H9 (cell line): ENCODE results near the gene CATSPERE. TPM values are rescaled to one million over a fixed set of nuclear protein-coding genes. Genes with fewer than 3 reads are reported as not detected.

Experiments used
- DNase-seq: peaks from one replicate; pipeline ENCODE4 v3.0.0-alpha.2; 2017
- H2AFZ ChIP-seq: one replicate; pipeline ENCODE4 v1.6.1; 2013; ENCODE audit warnings: mild to moderate bottlenecking, low read length, control low read depth, moderate library complexity
- H2AK5ac ChIP-seq: 2 replicates; pipeline ENCODE4 v1.6.1; 2013; ENCODE audit warnings: low read length, control low read depth, mixed read lengths; ENCODE audit not compliant: insufficient read length
- H2BK120ac ChIP-seq: one replicate; pipeline ENCODE4 v1.6.1; 2013; ENCODE audit warnings: low read depth, mild to moderate bottlenecking, low read length, control low read depth, inconsistent platforms; ENCODE audit not compliant: poor library complexity, severe bottlenecking
- H2BK12ac ChIP-seq: 2 replicates; pipeline ENCODE4 v1.6.1; 2013; ENCODE audit warnings: low read length, control low read depth, mixed read lengths, low read depth; ENCODE audit not compliant: insufficient read length
- H2BK15ac ChIP-seq: 2 replicates; pipeline ENCODE4 v1.6.1; 2013; ENCODE audit warnings: low read depth, low read length, control low read depth
- H2BK20ac ChIP-seq: one replicate; pipeline ENCODE4 v1.6.1; 2013; ENCODE audit warnings: low read depth, mild to moderate bottlenecking, low read length, control low read depth, inconsistent platforms; ENCODE audit not compliant: poor library complexity, severe bottlenecking
- H2BK5ac ChIP-seq: 2 replicates; pipeline ENCODE4 v1.6.1; 2013; ENCODE audit warnings: low read length, control low read depth, mixed read lengths; ENCODE audit not compliant: insufficient read length
- H3K14ac ChIP-seq: 2 replicates; pipeline ENCODE4 v1.6.1; 2013; ENCODE audit warnings: low read length, control low read depth; ENCODE audit not compliant: insufficient read depth
- H3K18ac ChIP-seq: 2 replicates; pipeline ENCODE4 v1.6.1; 2013; ENCODE audit warnings: low read depth, mild to moderate bottlenecking, mixed read lengths, low read length, control low read depth; ENCODE audit not compliant: insufficient read length
- H3K23ac ChIP-seq: 2 replicates; pipeline ENCODE4 v1.6.1; 2013; ENCODE audit warnings: low read length, control low read depth, mixed read lengths, low read depth; ENCODE audit not compliant: insufficient read length
- H3K23me2 ChIP-seq: 2 replicates; pipeline ENCODE4 v1.6.1; 2013; ENCODE audit warnings: low read depth, mild to moderate bottlenecking, mixed read lengths, low read length, control low read depth; ENCODE audit not compliant: insufficient read length, poor library complexity, severe bottlenecking
- H3K27ac ChIP-seq: 2 replicates; pipeline ENCODE4 v1.5.1; 2013; ENCODE audit warnings: low read length, control low read depth, mixed read lengths, low read depth; ENCODE audit not compliant: insufficient read length
- H3K27me3 ChIP-seq: 2 replicates; pipeline ENCODE4 v1.6.1; 2013; ENCODE audit warnings: low read length, control low read depth, inconsistent platforms; ENCODE audit not compliant: insufficient read depth
- H3K4ac ChIP-seq: 2 replicates; pipeline ENCODE4 v1.6.1; 2013; ENCODE audit warnings: low read depth, mild to moderate bottlenecking, control low read depth, inconsistent platforms, low read length, moderate library complexity
- H3K4me1 ChIP-seq: 2 replicates; pipeline ENCODE4 v1.6.1; 2013; ENCODE audit warnings: low read length, control low read depth, inconsistent platforms; ENCODE audit not compliant: insufficient read depth
- H3K4me2 ChIP-seq: 2 replicates; pipeline ENCODE4 v1.6.1; 2013; ENCODE audit warnings: low read length, control low read depth, mixed read lengths; ENCODE audit not compliant: insufficient read length, insufficient read depth
- H3K56ac ChIP-seq: 2 replicates; pipeline ENCODE4 v1.6.1; 2013; ENCODE audit warnings: low read depth, mild to moderate bottlenecking, mixed read lengths, low read length, control low read depth; ENCODE audit not compliant: insufficient read length
- H3K79me1 ChIP-seq: 2 replicates; pipeline ENCODE4 v1.6.1; 2013; ENCODE audit warnings: low read depth, mild to moderate bottlenecking, moderate library complexity, low read length, control low read depth, inconsistent platforms; ENCODE audit not compliant: insufficient read depth, poor library complexity, severe bottlenecking
- H3K79me2 ChIP-seq: 2 replicates; pipeline ENCODE4 v1.6.1; 2013; ENCODE audit warnings: low read length, control low read depth, inconsistent platforms; ENCODE audit not compliant: insufficient read depth
- H3K9ac ChIP-seq: 2 replicates; pipeline ENCODE4 v1.6.1; 2013; ENCODE audit warnings: low read length, control low read depth, mixed read lengths; ENCODE audit not compliant: insufficient read length; ENCODE audit errors: extremely low read depth
- H3K9me3 ChIP-seq: one replicate; pipeline ENCODE4 v1.6.1; 2013; ENCODE audit warnings: low read depth, low read length, inconsistent platforms; ENCODE audit not compliant: control insufficient read depth
- H3T11ph ChIP-seq: one replicate; pipeline ENCODE4 v1.6.1; 2013; ENCODE audit warnings: mild to moderate bottlenecking, low read length, control low read depth, inconsistent platforms
- H4K20me1 ChIP-seq: one replicate; pipeline ENCODE4 v1.6.1; 2013; ENCODE audit not compliant: control insufficient read depth, insufficient read length, insufficient read depth
- H4K5ac ChIP-seq: 2 replicates; pipeline ENCODE4 v1.6.1; 2013; ENCODE audit warnings: low read depth, mild to moderate bottlenecking, mixed read lengths, low read length, control low read depth; ENCODE audit not compliant: insufficient read length
- H4K8ac ChIP-seq: replicated peaks from 2 replicates; pipeline ENCODE4 v1.6.1; 2013; ENCODE audit warnings: low read length, control low read depth, mixed read lengths, low read depth; ENCODE audit not compliant: insufficient read length
- H4K91ac ChIP-seq: 2 replicates; pipeline ENCODE4 v1.6.1; 2013; ENCODE audit warnings: low read depth, mild to moderate bottlenecking, moderate library complexity, mixed read lengths, low read length, control low read depth; ENCODE audit not compliant: insufficient read length
- H3K27ac Mint-ChIP-seq, 3 experiments: 2 replicates in 2 of 3; 3 replicates in 1 of 3; pipeline ENCODE4 v1.8.0; 2020 to 2021; ENCODE audit warnings: mixed read lengths in 3 of 3, mild to moderate bottlenecking in 1 of 3, moderate library complexity in 1 of 3
- H3K27me3 Mint-ChIP-seq: 2 replicates; pipeline ENCODE4 v1.8.0; 2021; ENCODE audit warnings: low read depth, mild to moderate bottlenecking, moderate library complexity, mixed read lengths
- H3K36me3 Mint-ChIP-seq, 3 experiments: 2 replicates in 2 of 3; 3 replicates in 1 of 3; pipeline ENCODE4 v1.8.0; 2020 to 2021; ENCODE audit warnings: low read depth in 3 of 3, mixed read lengths in 3 of 3; ENCODE audit not compliant: insufficient read depth in 1 of 3
- H3K4me1 Mint-ChIP-seq, 2 experiments: 2 replicates each; pipeline ENCODE4 v1.8.0; 2020; ENCODE audit warnings: mixed read lengths in 2 of 2
- H3K4me3 Mint-ChIP-seq, 2 experiments: 2 replicates in 1 of 2; 3 replicates in 1 of 2; pipeline ENCODE4 v1.8.0; 2020 to 2021; ENCODE audit warnings: mild to moderate bottlenecking in 2 of 2, mixed read lengths in 2 of 2, moderate library complexity in 1 of 2
- H3K9me3 Mint-ChIP-seq, 2 experiments: 2 replicates in 1 of 2; 3 replicates in 1 of 2; pipeline ENCODE4 v1.8.0; 2020; ENCODE audit warnings: mild to moderate bottlenecking in 2 of 2, mixed read lengths in 2 of 2, moderate library complexity in 1 of 2
- CTCF ChIP-seq: fragments of 200-600 bp; sonication (generic); conservative IDR thresholded peaks from 3 replicates; pipeline ENCODE4 v1.8.0; 2021; ENCODE audit warnings: antibody characterized with exemption, mild to moderate bottlenecking
- WGBS: extraction: QIAGEN DNeasy Blood & Tissue Kit; methylation state at CpG from one replicate; pipeline ENCODE4 v1.1.7; 2013; ENCODE audit warnings: missing lambda C conversion rate, low lambda C conversion rate, mixed read lengths; ENCODE audit not compliant: insufficient read length; ENCODE audit errors: extremely low coverage; 5-methylcytosine and 5-hydroxymethylcytosine counted together
- total RNA-seq: library from RNA; stranded (reverse); gene quantifications from 2 replicates; pipeline ENCODE4 v1.2.1, GENCODE V29; 2021

The CATSPERE gene
- total RNA-seq, 1 experiment from 2014 or later = 0.31 TPM

- no peak overlapping the region for H3K27ac ChIP-seq
- no peak overlapping the region for H3K14ac ChIP-seq
- H3K56ac ChIP-seq = no peak overlapping the region
- no CpG with 5 or more reads among the region's 6 CpGs for WGBS
- H4K5ac ChIP-seq = no peak overlapping the region
- H2BK20ac ChIP-seq = no peak overlapping the region
- H2BK15ac ChIP-seq = no peak overlapping the region
- no peak overlapping the region for H3K9ac ChIP-seq
- H3K4me2 ChIP-seq = no peak overlapping the region
- peak overlapping the region; percentile 12 to 33; a peak in 2 of 5 replicates for H3K4me3 Mint-ChIP-seq
- no peaks in the 10 kb centered on the region for H4K20me1 ChIP-seq
- H2AFZ ChIP-seq = peak overlapping the region; percentile 89
- TF ChIP-seq CTCF = no peak
- peaks cover 12% of the 10 kb centered on the region for H3K23me2 ChIP-seq
- no peaks in the 10 kb centered on the region for H3K79me1 ChIP-seq
- H3K9me3 Mint-ChIP-seq = peaks cover 6 to 10% of the 10 kb centered on the region in 2 experiments
- H3K27me3 Mint-ChIP-seq = no peaks in the 10 kb centered on the region
- H3K18ac ChIP-seq = no peak overlapping the region
- peak overlapping the region; percentile 29 for H2BK120ac ChIP-seq
- H3K27ac Mint-ChIP-seq = peak overlapping the region; percentile 68 to 96 (median 92); a peak in 6 of 7 replicates
- no peaks in the 10 kb centered on the region for H3K9me3 ChIP-seq
- H2BK5ac ChIP-seq = no peak overlapping the region
- H3K23ac ChIP-seq = no peak overlapping the region
- H3K79me2 ChIP-seq = peaks cover 11% of the 10 kb centered on the region; the same call in 1 of the 2 replicates
- no peak overlapping the region for H3K4ac ChIP-seq
- peaks cover 45 to 50% of the 10 kb centered on the region in 2 experiments for H3K4me1 Mint-ChIP-seq
- H4K8ac ChIP-seq = no peak overlapping the region
- peak; percentile 36 for DNase-seq
- peaks cover 0 to 12% (median 5%) of the 10 kb centered on the region in 3 experiments; a peak in 6 of 7 replicates for H3K36me3 Mint-ChIP-seq
- no peak overlapping the region for H2BK12ac ChIP-seq
- peaks cover 8% of the 10 kb centered on the region; the same call in 1 of the 2 replicates for H3K4me1 ChIP-seq
- no peak overlapping the region for H4K91ac ChIP-seq
- no peaks in the 10 kb centered on the region for H3K27me3 ChIP-seq
- H3T11ph ChIP-seq = no peak overlapping the region
- H2AK5ac ChIP-seq = no peak overlapping the region
These were observed 6.7 kb upstream of the CATSPERE start for GRCh38 chr1:244454412-244454811.
